HCT116 (cell line): ENCODE data around the gene ORMDL1.

Experiments used
- EZH2 ChIP-seq: fragments of 200-600 bp; sonication (generic); IDR thresholded peaks from 2 replicates; pipeline ENCODE4 v1.6.1; 2017; ENCODE audit warnings: antibody characterized with exemption, mixed run types
- POLR2A ChIP-seq: IDR thresholded peaks from 2 replicates; pipeline ENCODE4 v1.7.0; 2011; ENCODE audit warnings: borderline replicate concordance; ENCODE audit not compliant: insufficient read depth, insufficient read length; ENCODE audit errors: extremely low read depth
- POLR2AphosphoS5 ChIP-seq: IDR thresholded peaks from 2 replicates; pipeline ENCODE4 v1.6.1; 2011; ENCODE audit warnings: mild to moderate bottlenecking, low read depth, low read length, moderate library complexity
- RAD21 ChIP-seq: IDR thresholded peaks from 2 replicates; pipeline ENCODE4 v1.6.1; 2012; ENCODE audit warnings: low read depth, mild to moderate bottlenecking
- TCF7L2 ChIP-seq: IDR thresholded peaks from 2 replicates; pipeline ENCODE4 v1.7.0; 2011; ENCODE audit warnings: borderline replicate concordance, inconsistent platforms; ENCODE audit not compliant: insufficient read depth, insufficient read length; ENCODE audit errors: extremely low read depth
- YY1 ChIP-seq: IDR thresholded peaks from 2 replicates; pipeline ENCODE4 v1.6.1; 2011; ENCODE audit warnings: low read length, low read depth, moderate library complexity, mild to moderate bottlenecking; ENCODE audit not compliant: insufficient replicate concordance; ENCODE audit errors: extremely low read depth
- TF ChIP-seq, protein P1 (sequence below), 3 experiments: fragments of 200-600 bp in 1 of 3; sonication (generic) in 1 of 3; IDR thresholded peaks in 2 of 3; conservative IDR thresholded peaks in 1 of 3; 2 replicates each; pipeline ENCODE4 v1.5.1; 2012 to 2017; ENCODE audit warnings: low read depth in 2 of 3, low read length in 2 of 3, antibody characterized with exemption in 1 of 3, borderline replicate concordance in 1 of 3, control low read depth in 1 of 3, mild to moderate bottlenecking in 1 of 3, mixed read lengths in 1 of 3, mixed run types in 1 of 3, moderate library complexity in 1 of 3; ENCODE audit not compliant: insufficient read depth in 1 of 3
- TF ChIP-seq, protein P2 (sequence below): IDR thresholded peaks from 2 replicates; pipeline ENCODE4 v1.6.1; 2012

DNA sequence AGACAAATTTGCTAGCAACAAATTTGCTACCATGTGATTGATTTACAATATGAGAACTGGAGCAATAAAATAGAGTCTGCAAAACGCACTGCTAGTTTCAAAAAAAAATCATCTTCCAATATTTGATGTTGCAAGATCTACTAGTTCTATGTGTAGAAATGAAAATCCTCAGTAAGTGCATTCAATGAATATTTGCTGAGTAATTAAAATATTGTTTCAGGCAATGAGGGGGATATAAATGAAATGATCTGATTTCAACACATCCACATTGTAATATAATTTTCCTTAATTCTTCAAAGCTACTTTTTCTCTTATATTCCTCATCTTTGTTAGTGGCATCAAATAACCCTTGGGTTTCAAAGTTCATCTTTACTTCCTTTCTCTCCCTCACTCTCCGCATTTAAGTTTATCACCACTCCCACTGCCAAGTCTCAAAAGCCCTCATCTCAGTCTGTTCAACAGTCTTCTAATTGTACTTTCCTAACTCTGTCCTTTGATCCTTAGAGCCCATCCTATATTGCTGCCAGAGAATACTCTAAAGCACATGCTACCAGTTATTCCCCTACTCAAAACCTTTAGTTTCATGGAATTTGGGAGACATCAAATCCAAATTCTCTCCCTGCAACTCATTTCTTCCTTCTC is 27.7 kb downstream of the ORMDL1 start:
- TF ChIP-seq POLR2AphosphoS5 (no peak), EZH2 (no peak), POLR2A (no peak), RAD21 (no peak), TCF7L2 (no peak), YY1 (no peak)
- TF ChIP-seq, protein P1, sequence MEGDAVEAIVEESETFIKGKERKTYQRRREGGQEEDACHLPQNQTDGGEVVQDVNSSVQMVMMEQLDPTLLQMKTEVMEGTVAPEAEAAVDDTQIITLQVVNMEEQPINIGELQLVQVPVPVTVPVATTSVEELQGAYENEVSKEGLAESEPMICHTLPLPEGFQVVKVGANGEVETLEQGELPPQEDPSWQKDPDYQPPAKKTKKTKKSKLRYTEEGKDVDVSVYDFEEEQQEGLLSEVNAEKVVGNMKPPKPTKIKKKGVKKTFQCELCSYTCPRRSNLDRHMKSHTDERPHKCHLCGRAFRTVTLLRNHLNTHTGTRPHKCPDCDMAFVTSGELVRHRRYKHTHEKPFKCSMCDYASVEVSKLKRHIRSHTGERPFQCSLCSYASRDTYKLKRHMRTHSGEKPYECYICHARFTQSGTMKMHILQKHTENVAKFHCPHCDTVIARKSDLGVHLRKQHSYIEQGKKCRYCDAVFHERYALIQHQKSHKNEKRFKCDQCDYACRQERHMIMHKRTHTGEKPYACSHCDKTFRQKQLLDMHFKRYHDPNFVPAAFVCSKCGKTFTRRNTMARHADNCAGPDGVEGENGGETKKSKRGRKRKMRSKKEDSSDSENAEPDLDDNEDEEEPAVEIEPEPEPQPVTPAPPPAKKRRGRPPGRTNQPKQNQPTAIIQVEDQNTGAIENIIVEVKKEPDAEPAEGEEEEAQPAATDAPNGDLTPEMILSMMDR (IDR thresholded peaks at IDR 0.05 in 2 of 3, conservative IDR thresholded peaks at IDR 0.05 in 1 of 3; ENCODE audit: borderline replicate concordance in 1 of 3, insufficient read depth in 1 of 3, low read depth in 2 of 3, low read length in 2 of 3), result no peak
- TF ChIP-seq, protein P2, sequence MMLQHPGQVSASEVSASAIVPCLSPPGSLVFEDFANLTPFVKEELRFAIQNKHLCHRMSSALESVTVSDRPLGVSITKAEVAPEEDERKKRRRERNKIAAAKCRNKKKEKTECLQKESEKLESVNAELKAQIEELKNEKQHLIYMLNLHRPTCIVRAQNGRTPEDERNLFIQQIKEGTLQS, result no peak
